ENCODE data around the gene FLOT1.
A peak's percentile ranks its signal among the peaks of the same experiment; 100 is the strongest.

FLOT1 gene

GRCh38 chr6:30689985-30690384 is 52.5 kb downstream of the FLOT1 start:
- H3K4me1 ChIP-seq (ENCODE audit: control insufficient read depth, insufficient read depth, low read length, poor library complexity, severe bottlenecking) = peaks cover 27% of the 10 kb centered on the region
- H3K36me3 ChIP-seq (ENCODE audit: control insufficient read depth, insufficient read depth, low read length) = peaks cover 14% of the 10 kb centered on the region
- 38 to 75% methylated on average over 2 of the region's 4 CpGs for WGBS, 2 experiments (ENCODE audit: insufficient coverage in 2 of 2)
- H3K9me3 ChIP-seq (ENCODE audit: control insufficient read depth, low read length) = no peaks in the 10 kb centered on the region
- peak overlapping the region; percentile 68 for H3K4me3 ChIP-seq (ENCODE audit: extremely low read depth, insufficient read depth, low read length, poor library complexity, severe bottlenecking)
- peak overlapping the region; percentile 79 for H3K27ac ChIP-seq (ENCODE audit: low read depth, low read length, severe bottlenecking)

- peaks cover 18% of the 10 kb centered on the region for H3K36me3 ChIP-seq (ENCODE audit: control insufficient read depth, insufficient read depth, low read length)
- no peak overlapping the region for H3K27ac ChIP-seq (ENCODE audit: low read depth, low read length, severe bottlenecking)
- H3K4me3 ChIP-seq (ENCODE audit: extremely low read depth, insufficient read depth, low read length, poor library complexity, severe bottlenecking) = peak overlapping the region; percentile 68
- peaks cover 27% of the 10 kb centered on the region for H3K4me1 ChIP-seq (ENCODE audit: control insufficient read depth, insufficient read depth, low read length, poor library complexity, severe bottlenecking)
- 95 to 99% methylated on average over 6 to 8 of the region's 11 CpGs for WGBS, 2 experiments (ENCODE audit: insufficient coverage in 2 of 2)
- H3K9me3 ChIP-seq (ENCODE audit: control insufficient read depth, low read length) = no peaks in the 10 kb centered on the region
These were observed 53.2 kb downstream of the FLOT1 start for GRCh38 chr6:30689022-30689865.

GRCh38 chr6:30688569-30688968 is 53.9 kb downstream of the FLOT1 start:
- H3K27ac ChIP-seq (ENCODE audit: low read depth, low read length, severe bottlenecking) = no peak overlapping the region
- no peaks in the 10 kb centered on the region for H3K9me3 ChIP-seq (ENCODE audit: control insufficient read depth, low read length)
- 87 to 98% methylated on average over 3 to 6 of the region's 9 CpGs for WGBS, 2 experiments (ENCODE audit: insufficient coverage in 2 of 2)
- H3K4me3 ChIP-seq (ENCODE audit: extremely low read depth, insufficient read depth, low read length, poor library complexity, severe bottlenecking) = no peak overlapping the region
- H3K4me1 ChIP-seq (ENCODE audit: control insufficient read depth, insufficient read depth, low read length, poor library complexity, severe bottlenecking) = peaks cover 27% of the 10 kb centered on the region
- peaks cover 24% of the 10 kb centered on the region for H3K36me3 ChIP-seq (ENCODE audit: control insufficient read depth, insufficient read depth, low read length)

GRCh38 chr6:30687659-30688431 is 54.6 kb downstream of the FLOT1 start:
- Histone ChIP-seq H3K27ac (ENCODE audit: low read depth, low read length, severe bottlenecking) (peak overlapping the region; percentile 95), H3K9me3 (ENCODE audit: control insufficient read depth, low read length) (no peaks in the 10 kb centered on the region), H3K36me3 (ENCODE audit: control insufficient read depth, insufficient read depth, low read length) (peaks cover 32% of the 10 kb centered on the region), H3K4me3 (ENCODE audit: extremely low read depth, insufficient read depth, low read length, poor library complexity, severe bottlenecking) (peak overlapping the region; percentile 68), H3K4me1 (ENCODE audit: control insufficient read depth, insufficient read depth, low read length, poor library complexity, severe bottlenecking) (peaks cover 27% of the 10 kb centered on the region)
- WGBS, 2 experiments (ENCODE audit: insufficient coverage in 2 of 2) = 25 to 41% methylated on average over 11 to 15 of the region's 22 CpGs

GRCh38 chr6:30686908-30687658 is 55.4 kb downstream of the FLOT1 start:
- peaks cover 36% of the 10 kb centered on the region for H3K36me3 ChIP-seq (ENCODE audit: control insufficient read depth, insufficient read depth, low read length)
- peaks cover 27% of the 10 kb centered on the region for H3K4me1 ChIP-seq (ENCODE audit: control insufficient read depth, insufficient read depth, low read length, poor library complexity, severe bottlenecking)
- peak overlapping the region; percentile 95 for H3K27ac ChIP-seq (ENCODE audit: low read depth, low read length, severe bottlenecking)
- H3K9me3 ChIP-seq (ENCODE audit: control insufficient read depth, low read length) = no peaks in the 10 kb centered on the region
- peak overlapping the region; percentile 68 for H3K4me3 ChIP-seq (ENCODE audit: extremely low read depth, insufficient read depth, low read length, poor library complexity, severe bottlenecking)
- WGBS, 2 experiments (ENCODE audit: insufficient coverage in 2 of 2) = 0 to 2% methylated on average over 21 to 33 of the region's 52 CpGs

GRCh38 chr6:30686009-30686907 is 56.2 kb downstream of the FLOT1 start, which contains the start of gene PPP1R18:
PPP1R18 (minus strand) TSS chr6:30686645; CDS start chr6:30686018, 627 bp downstream.
- peak within 1 kb of the TSS; percentile 95 for H3K27ac ChIP-seq (ENCODE audit: low read depth, low read length, severe bottlenecking)
- peak within 1 kb of the TSS; percentile 68 for H3K4me3 ChIP-seq (ENCODE audit: extremely low read depth, insufficient read depth, low read length, poor library complexity, severe bottlenecking)
- WGBS, 2 experiments (ENCODE audit: insufficient coverage in 2 of 2) = 1 to 3% methylated on average over 15 to 19 of the region's 41 CpGs
- H3K9me3 ChIP-seq (ENCODE audit: control insufficient read depth, low read length) = no peaks in the 10 kb centered on the region
- peaks cover 44% of the 10 kb centered on the region for H3K36me3 ChIP-seq (ENCODE audit: control insufficient read depth, insufficient read depth, low read length)
- H3K4me1 ChIP-seq (ENCODE audit: control insufficient read depth, insufficient read depth, low read length, poor library complexity, severe bottlenecking) = peaks cover 22% of the 10 kb centered on the region

- H3K27ac ChIP-seq (ENCODE audit: low read depth, low read length, severe bottlenecking) = peak overlapping the region; percentile 95
- peaks cover 24% of the 10 kb centered on the region for H3K4me1 ChIP-seq (ENCODE audit: control insufficient read depth, insufficient read depth, low read length, poor library complexity, severe bottlenecking)
- peak overlapping the region; percentile 68 for H3K4me3 ChIP-seq (ENCODE audit: extremely low read depth, insufficient read depth, low read length, poor library complexity, severe bottlenecking)
- H3K9me3 ChIP-seq (ENCODE audit: control insufficient read depth, low read length) = no peaks in the 10 kb centered on the region
- peaks cover 53% of the 10 kb centered on the region for H3K36me3 ChIP-seq (ENCODE audit: control insufficient read depth, insufficient read depth, low read length)
- WGBS, 2 experiments (ENCODE audit: insufficient coverage in 2 of 2) = 40 to 58% methylated on average over 29 of the region's 29 CpGs
These were observed 57.1 kb downstream of the FLOT1 start for GRCh38 chr6:30685157-30686008.

- peaks cover 26% of the 10 kb centered on the region for H3K4me1 ChIP-seq (ENCODE audit: control insufficient read depth, insufficient read depth, low read length, poor library complexity, severe bottlenecking)
- H3K27ac ChIP-seq (ENCODE audit: low read depth, low read length, severe bottlenecking) = peak overlapping the region; percentile 93
- peaks cover 61% of the 10 kb centered on the region for H3K36me3 ChIP-seq (ENCODE audit: control insufficient read depth, insufficient read depth, low read length)
- 47 to 57% methylated on average over 7 to 12 of the region's 21 CpGs for WGBS, 2 experiments (ENCODE audit: insufficient coverage in 2 of 2)
- H3K9me3 ChIP-seq (ENCODE audit: control insufficient read depth, low read length) = no peaks in the 10 kb centered on the region
- peak overlapping the region; percentile 68 for H3K4me3 ChIP-seq (ENCODE audit: extremely low read depth, insufficient read depth, low read length, poor library complexity, severe bottlenecking)
These were observed 57.9 kb downstream of the FLOT1 start for GRCh38 chr6:30684386-30685156.

- Histone ChIP-seq H3K4me3 (ENCODE audit: extremely low read depth, insufficient read depth, low read length, poor library complexity, severe bottlenecking) (peak overlapping the region; percentile 68), H3K27ac (ENCODE audit: low read depth, low read length, severe bottlenecking) (peak overlapping the region; percentile 93), H3K9me3 (ENCODE audit: control insufficient read depth, low read length) (no peaks in the 10 kb centered on the region), H3K4me1 (ENCODE audit: control insufficient read depth, insufficient read depth, low read length, poor library complexity, severe bottlenecking) (peaks cover 25% of the 10 kb centered on the region), H3K36me3 (ENCODE audit: control insufficient read depth, insufficient read depth, low read length) (peaks cover 66% of the 10 kb centered on the region)
- WGBS, 2 experiments (ENCODE audit: insufficient coverage in 2 of 2) = 53 to 80% methylated on average over 1 of the region's 2 CpGs
These were observed 58.5 kb downstream of the FLOT1 start for GRCh38 chr6:30683980-30684338.

Data from mesodermal cell (in vitro differentiated cells).